HepG2 (cell line): ENCODE data around the gene KIRREL3.

Experiments
- ATF3 ChIP-seq: sonication (generic); formaldehyde crosslinking; IDR thresholded peaks from 2 replicates; pipeline ENCODE4 v1.4.0; 2020; ENCODE audit warnings: missing genetic modification reagents
- BHLHE40 ChIP-seq: IDR thresholded peaks from 2 replicates; pipeline ENCODE4 v1.6.1; 2011; ENCODE audit warnings: low read length, improper control_type of control experiment
- BRF2 ChIP-seq: sonication (generic); formaldehyde crosslinking; IDR thresholded peaks from 2 replicates; pipeline ENCODE4 v1.8.1; 2022; ENCODE audit warnings: mild to moderate bottlenecking, missing genetic modification reagents
- CHD4 ChIP-seq: fragments of 200-600 bp; sonication (generic); IDR thresholded peaks from 2 replicates; pipeline ENCODE4 v1.7.0; 2017; ENCODE audit warnings: mild to moderate bottlenecking, low read length, borderline replicate concordance
- CTCF ChIP-seq: sonication (generic); formaldehyde crosslinking; IDR thresholded peaks from 2 replicates; pipeline ENCODE4 v1.5.0; 2020; ENCODE audit warnings: mild to moderate bottlenecking, missing genetic modification reagents, moderate library complexity
- DMTF1 ChIP-seq: sonication (generic); formaldehyde crosslinking; IDR thresholded peaks from 2 replicates; pipeline ENCODE4 v1.4.0; 2020; ENCODE audit warnings: mild to moderate bottlenecking, missing genetic modification reagents
- MTA3 ChIP-seq: sonication (generic); formaldehyde crosslinking; IDR thresholded peaks from 2 replicates; pipeline ENCODE4 v1.4.0; 2020; ENCODE audit warnings: missing genetic modification reagents
- PHB2 ChIP-seq: fragments of 450-650 bp; IDR thresholded peaks from 2 replicates; pipeline ENCODE4 v1.6.1; 2018; ENCODE audit not compliant: partially characterized antibody
- POLR2A ChIP-seq, 2 experiments: IDR thresholded peaks; 2 replicates each; pipeline ENCODE4 v1.6.1; 2011; ENCODE audit warnings: low read depth in 2 of 2, low read length in 2 of 2, mild to moderate bottlenecking in 1 of 2, moderate library complexity in 1 of 2; ENCODE audit not compliant: insufficient read depth in 1 of 2
- RFX5 ChIP-seq: IDR thresholded peaks from 2 replicates; pipeline ENCODE4 v1.6.1; 2011; ENCODE audit warnings: low read depth, low read length, improper control_type of control experiment
- SMARCE1 ChIP-seq: fragments of 450-650 bp; IDR thresholded peaks from 2 replicates; pipeline ENCODE4 v1.6.1; 2017; ENCODE audit warnings: borderline replicate concordance
- YY1 ChIP-seq: IDR thresholded peaks from 2 replicates; pipeline ENCODE4 v1.6.1; 2011; ENCODE audit warnings: low read length, low read depth, moderate library complexity, mild to moderate bottlenecking; ENCODE audit not compliant: insufficient read depth, insufficient replicate concordance
- ZNF317 ChIP-seq: sonication (generic); formaldehyde crosslinking; IDR thresholded peaks from 2 replicates; pipeline ENCODE4 v1.5.0; 2020; ENCODE audit warnings: mild to moderate bottlenecking, missing genetic modification reagents

GRCh38 chr11:126683766-126684728 lies 316.5 kb downstream of the KIRREL3 start:
- TF ChIP-seq YY1 (no peak), CHD4 (no peak), BHLHE40 (no peak), ATF3 (no peak), PHB2 (no peak), ZNF317 (CRISPR knock-in tag) (no peak), POLR2A (IDR thresholded peaks at IDR 0.05; ENCODE audit: insufficient read depth in 1 of 2, low read depth in 2 of 2, low read length in 2 of 2) (no peak), MTA3 (CRISPR knock-in tag) (no peak), DMTF1 (CRISPR knock-in tag) (no peak), SMARCE1 (no peak), BRF2 (CRISPR knock-in tag) (no peak), RFX5 (no peak), CTCF (CRISPR knock-in tag) (no peak)
